Urinary bladder (tissue), 4 donors: ENCODE measurements around the gene PIN1. TPM values are rescaled to one million over a fixed set of nuclear protein-coding genes. Genes with fewer than 3 reads are reported as not detected.

ENCODE experiments used
- DNase-seq: peaks from one replicate; pipeline ENCODE4 v3.0.0-alpha.2; 2015; ENCODE audit errors: extremely low spot score
- H3K27ac ChIP-seq: one replicate; pipeline ENCODE4 v1.5.1; 2013; ENCODE audit warnings: low read depth, mild to moderate bottlenecking, moderate library complexity
- H3K36me3 ChIP-seq: one replicate; pipeline ENCODE4 v1.6.1; 2013; ENCODE audit warnings: mild to moderate bottlenecking, moderate library complexity; ENCODE audit not compliant: insufficient read depth
- H3K4me1 ChIP-seq: one replicate; pipeline ENCODE4 v1.6.1; 2013; ENCODE audit warnings: mild to moderate bottlenecking, moderate library complexity; ENCODE audit not compliant: insufficient read depth
- H3K4me3 ChIP-seq: one replicate; pipeline ENCODE4 v1.5.1; 2013; ENCODE audit warnings: low read depth, low read length
- WGBS: extraction: QIAGEN DNeasy Blood & Tissue Kit; methylation state at CpG from one replicate; pipeline ENCODE4 v1.1.7; 2013; 5-methylcytosine and 5-hydroxymethylcytosine counted together
- polyA plus RNA-seq: library from polyadenylated mRNA; stranded (reverse); fragments of 200-250 nt; gene quantifications from one replicate; pipeline ENCODE4 v1.2.3, GENCODE V29; 2013
- total RNA-seq: library from RNA; depleted of rRNA; stranded (reverse); fragments of >200 nt; gene quantifications from one replicate; pipeline ENCODE4 v1.2.3, GENCODE V29; 2014
- donor health status: healthy with polysubstance abuse.
- donor health status: healthy.

PIN1 gene
- total and polyA plus RNA-seq, 2 donors = 42.3 to 160 TPM

- WGBS = 94% methylated on average over 8 of the region's 8 CpGs
- Histone ChIP-seq H3K4me1 (no peaks in the 10 kb centered on the region), H3K36me3 (no peaks in the 10 kb centered on the region), H3K4me3 (no peak overlapping the region), H3K27ac (no peak overlapping the region)
- no peak for DNase-seq
Observed at GRCh38 chr19:9872618-9873242, 37.6 kb downstream of the PIN1 start.

DNA sequence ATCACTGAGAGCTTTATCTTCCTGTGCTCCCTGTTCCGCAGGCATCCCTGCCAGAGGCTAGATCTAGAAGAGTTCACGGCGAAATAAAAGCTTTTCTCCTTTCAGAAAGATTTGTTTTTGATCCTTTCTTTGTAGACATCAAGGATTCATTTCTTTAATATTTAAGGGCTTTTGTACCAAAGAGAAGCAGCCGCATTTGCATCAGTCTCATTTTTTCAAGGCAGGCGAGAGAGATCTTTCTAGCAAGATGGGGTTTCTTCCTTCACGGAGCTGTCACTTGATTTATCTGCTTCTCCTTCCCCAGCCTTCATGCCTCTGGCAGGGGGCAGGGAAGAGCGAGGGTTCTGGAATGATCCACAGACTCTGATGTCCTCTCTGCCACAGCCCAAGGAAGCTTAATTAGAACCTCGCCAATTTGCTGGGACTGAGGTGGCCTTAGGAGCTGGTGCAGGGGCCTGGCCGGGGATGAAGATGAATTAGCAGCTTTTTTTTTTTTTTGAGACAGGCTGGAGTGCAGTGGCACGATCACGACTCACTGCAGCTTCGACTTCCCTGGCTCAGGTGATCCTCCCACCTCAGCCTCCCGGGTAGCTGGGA is 40.0 kb downstream of the PIN1 start:
- no peak for DNase-seq
- Histone ChIP-seq H3K36me3 (no peaks in the 10 kb centered on the region), H3K27ac (no peak overlapping the region), H3K4me3 (no peak overlapping the region), H3K4me1 (no peaks in the 10 kb centered on the region)
- WGBS = 64% methylated on average over 13 of the region's 13 CpGs

DNA sequence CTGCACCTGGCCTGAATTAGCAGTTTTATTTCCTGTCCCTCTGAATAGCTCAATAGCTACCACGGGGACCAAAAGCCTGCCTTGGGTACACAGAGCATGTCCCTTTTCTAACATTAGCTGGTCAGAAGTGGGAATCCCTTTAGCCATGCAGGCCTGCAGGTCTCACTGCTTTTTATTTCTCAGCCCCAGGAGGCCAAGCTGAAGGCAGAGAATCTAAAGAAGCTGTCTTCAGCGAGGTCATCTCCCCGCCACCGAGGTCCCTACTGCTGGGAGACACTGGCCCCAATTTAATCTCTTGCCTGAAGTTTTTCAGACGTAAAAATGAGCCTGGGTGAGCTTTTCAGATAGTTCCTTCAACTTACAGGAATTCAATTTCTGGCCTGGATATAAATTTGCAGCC is 40.7 kb downstream of the PIN1 start:
- Histone ChIP-seq H3K4me3 (no peak overlapping the region), H3K27ac (no peak overlapping the region), H3K36me3 (no peaks in the 10 kb centered on the region), H3K4me1 (no peaks in the 10 kb centered on the region)
- no peak for DNase-seq
- 70% methylated on average over 5 of the region's 5 CpGs for WGBS

GRCh38 chr19:9877780-9878510 is 42.8 kb downstream of the PIN1 start:
- Histone ChIP-seq H3K36me3 (no peaks in the 10 kb centered on the region), H3K4me1 (no peaks in the 10 kb centered on the region), H3K27ac (no peak overlapping the region), H3K4me3 (no peak overlapping the region)
- no peak for DNase-seq
- 90% methylated on average over 10 of the region's 10 CpGs for WGBS

DNA sequence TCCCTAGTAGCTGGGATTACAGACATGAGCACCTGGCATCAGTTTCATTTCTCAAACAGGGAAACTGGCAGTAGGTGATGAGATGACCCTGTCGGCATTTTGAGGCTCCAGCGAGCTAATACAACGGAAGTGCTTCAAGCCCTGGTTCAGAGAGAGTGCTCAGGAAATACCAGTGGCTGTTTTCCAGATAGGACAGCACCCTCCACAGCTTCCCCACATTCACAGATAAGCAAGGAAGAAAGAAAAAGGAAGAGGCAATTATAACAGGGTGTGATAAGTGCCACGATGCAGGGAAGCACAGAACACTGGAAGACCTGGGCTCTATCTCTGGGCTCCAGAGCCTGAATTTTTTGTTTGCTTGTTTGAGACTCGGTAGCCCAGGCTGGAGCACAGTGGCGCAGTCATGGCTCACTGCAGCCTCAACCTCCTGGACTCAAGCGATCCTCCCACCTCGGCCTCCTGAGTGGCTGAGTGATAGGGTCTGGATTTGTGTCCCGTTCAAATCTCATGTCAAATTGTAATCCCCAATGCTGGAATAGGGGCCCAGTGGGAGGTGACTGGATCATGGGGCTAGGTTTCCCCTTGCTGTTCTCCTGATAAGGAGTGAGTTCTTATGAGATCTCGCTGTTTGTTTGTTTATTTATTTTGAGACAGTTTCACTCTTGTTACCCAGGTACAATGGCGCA is 43.5 kb downstream of the PIN1 start:
- Histone ChIP-seq H3K36me3 (no peaks in the 10 kb centered on the region), H3K4me1 (no peaks in the 10 kb centered on the region), H3K4me3 (no peak overlapping the region), H3K27ac (no peak overlapping the region)
- 73% methylated on average over 11 of the region's 11 CpGs for WGBS
- no peak for DNase-seq

DNA sequence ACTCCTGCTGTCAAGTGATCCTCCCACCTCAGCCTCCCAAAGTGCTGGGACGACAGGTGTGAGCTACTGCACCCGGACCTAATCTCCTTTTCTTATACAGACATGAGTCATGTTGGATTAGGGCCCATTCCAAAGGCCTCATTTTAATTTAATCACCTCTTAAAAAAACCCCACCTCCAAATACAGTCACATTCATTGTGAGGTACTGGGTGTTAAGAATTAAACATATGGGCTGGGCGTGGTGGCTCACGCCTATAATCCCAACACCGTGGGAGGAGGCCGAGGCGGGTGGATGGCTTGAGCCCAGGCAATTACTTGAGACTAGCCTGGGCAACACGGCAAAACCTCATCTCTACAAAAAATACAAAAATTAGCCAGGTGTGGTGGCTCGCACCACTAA is 46.6 kb downstream of the PIN1 start:
- WGBS = 76% methylated on average over 9 of the region's 9 CpGs
- no peak for DNase-seq
- Histone ChIP-seq H3K4me1 (no peaks in the 10 kb centered on the region), H3K4me3 (no peak overlapping the region), H3K36me3 (no peaks in the 10 kb centered on the region), H3K27ac (no peak overlapping the region)

GRCh38 chr19:9883231-9883758 is 48.2 kb downstream of the PIN1 start:
- WGBS = 29% methylated on average over 10 of the region's 10 CpGs
- no peak overlapping the region for H3K27ac ChIP-seq
- no peak overlapping the region for H3K4me3 ChIP-seq
- no peak for DNase-seq
- H3K36me3 ChIP-seq = no peaks in the 10 kb centered on the region
- no peaks in the 10 kb centered on the region for H3K4me1 ChIP-seq

DNA sequence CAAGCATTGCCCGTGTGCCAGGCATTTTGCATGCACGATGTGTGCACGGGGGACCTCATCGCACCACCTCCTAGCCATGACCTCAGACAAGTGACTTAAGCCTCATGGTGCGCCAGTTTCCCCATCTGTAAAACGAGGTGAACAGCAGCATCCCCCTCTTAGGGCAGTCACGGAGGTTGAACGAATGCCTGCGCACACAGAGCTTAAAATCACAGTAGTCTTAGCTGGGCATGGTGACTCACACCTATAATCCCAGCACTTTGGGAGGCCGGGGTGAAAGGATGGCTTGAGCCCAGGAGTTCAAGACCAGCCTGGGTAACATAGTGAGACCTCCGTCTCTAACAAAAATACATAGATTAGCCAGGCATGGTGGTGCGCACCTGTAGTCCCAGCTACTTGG is 48.6 kb downstream of the PIN1 start:
- DNase-seq = no peak
- H3K4me1 ChIP-seq = no peaks in the 10 kb centered on the region
- 61% methylated on average over 12 of the region's 12 CpGs for WGBS
- no peaks in the 10 kb centered on the region for H3K36me3 ChIP-seq
- no peak overlapping the region for H3K27ac ChIP-seq
- no peak overlapping the region for H3K4me3 ChIP-seq

DNA sequence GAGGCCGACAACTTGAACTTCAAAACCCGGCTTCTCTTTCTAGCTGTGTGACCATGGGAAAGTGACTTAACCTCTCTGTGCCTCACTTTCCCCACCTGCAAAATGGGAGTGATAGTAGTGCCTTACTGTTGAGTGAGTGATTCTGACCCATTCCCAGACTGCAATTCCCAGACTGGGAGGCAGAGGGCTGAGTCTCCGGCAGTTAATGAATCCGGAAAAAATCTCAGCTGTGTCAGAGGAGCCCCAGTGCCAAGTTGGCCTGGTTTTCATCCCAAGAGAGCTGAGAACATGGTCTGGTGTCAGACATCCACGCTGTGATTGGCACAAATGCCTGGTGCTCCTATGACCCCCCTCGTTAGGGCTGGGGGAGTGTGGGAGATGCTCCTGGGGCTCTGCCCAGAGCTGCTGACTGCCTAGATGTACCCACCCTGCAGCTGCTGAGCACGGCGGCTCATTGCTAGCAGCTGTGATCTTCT is 50.0 kb downstream of the PIN1 start:
- Histone ChIP-seq H3K4me3 (no peak overlapping the region), H3K36me3 (no peaks in the 10 kb centered on the region), H3K4me1 (no peaks in the 10 kb centered on the region), H3K27ac (no peak overlapping the region)
- DNase-seq = no peak
- WGBS = 38% methylated on average over 8 of the region's 8 CpGs

DNA sequence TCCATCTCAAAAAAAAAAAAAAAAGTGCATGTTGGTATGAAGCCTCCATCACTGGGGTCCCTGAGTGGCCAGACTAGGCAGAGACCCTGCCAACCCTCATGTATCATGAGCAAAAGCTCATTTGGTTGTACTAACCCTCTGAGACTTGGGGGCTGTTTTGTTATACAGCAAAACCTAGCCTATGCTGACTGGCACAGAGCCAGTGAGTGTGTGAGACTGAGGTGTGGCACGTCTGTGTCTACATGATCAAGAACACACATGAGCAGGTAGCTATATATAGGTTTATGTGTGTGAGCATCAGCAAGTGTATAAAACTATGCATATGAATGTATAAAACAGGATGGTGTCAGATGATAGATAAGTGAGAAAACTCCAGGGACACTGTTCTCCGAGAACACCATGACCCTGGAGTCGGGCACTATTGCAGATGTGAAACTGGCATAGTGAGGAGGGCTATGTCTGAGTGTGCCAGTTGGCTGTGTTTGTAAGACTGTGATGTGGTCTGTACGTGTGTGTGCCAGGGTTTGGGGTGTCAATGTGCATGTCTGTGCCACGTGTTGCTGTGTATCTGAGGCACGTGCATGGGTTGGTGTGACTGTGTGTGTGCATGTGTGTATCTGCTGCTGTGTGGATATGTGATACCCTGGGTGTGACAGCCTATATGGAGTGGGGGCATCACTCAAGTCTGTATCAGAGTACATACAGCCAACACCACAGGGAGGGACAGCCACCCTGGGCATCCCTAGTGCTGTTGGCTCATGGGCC is 56.7 kb downstream of the PIN1 start:
- 68% methylated on average over 6 of the region's 6 CpGs for WGBS
- Histone ChIP-seq H3K4me1 (no peaks in the 10 kb centered on the region), H3K27ac (no peak overlapping the region), H3K36me3 (no peaks in the 10 kb centered on the region), H3K4me3 (no peak overlapping the region)
- no peak for DNase-seq
